Sigmoid colon (tissue), 7 donors: Measurements from ENCODE around the gene ZG16. TPM values are rescaled to one million over a fixed set of nuclear protein-coding genes. Genes with fewer than 3 reads are reported as not detected.

ENCODE experiments used
- DNase-seq: peaks from one replicate; pipeline ENCODE4 v3.0.0-alpha.2; 2019
- H3K27ac ChIP-seq, 4 donors: fragments of 200-600 bp; sonication (generic); one replicate each; pipeline ENCODE4 v1.5.1; 2016 to 2019; ENCODE audit warnings: mild to moderate bottlenecking in 1 of 4
- H3K27me3 ChIP-seq, 3 donors: fragments of 200-600 bp; sonication (generic); one replicate each; pipeline ENCODE4 v1.5.1; 2019; ENCODE audit warnings: mild to moderate bottlenecking in 1 of 3
- H3K36me3 ChIP-seq, 4 donors: fragments of 200-600 bp; sonication (generic); one replicate each; pipeline ENCODE4 v1.5.1; 2016 to 2019
- H3K4me1 ChIP-seq, 4 donors: fragments of 200-600 bp; sonication (generic); one replicate each; pipeline ENCODE4 v1.5.1; 2017 to 2019
- H3K4me3 ChIP-seq, 4 donors: fragments of 200-600 bp; sonication (generic); one replicate each; pipeline ENCODE4 v1.5.1; 2017 to 2019; ENCODE audit warnings: mild to moderate bottlenecking in 2 of 4, moderate library complexity in 1 of 4
- H3K9me3 ChIP-seq, 4 donors: fragments of 200-600 bp in 3 of 4; sonication (generic) in 3 of 4; one replicate each; pipeline versions ENCODE4 v1.5.1 to v1.6.1; 2013 to 2019
- EP300 ChIP-seq, 4 donors: sonication (generic); formaldehyde crosslinking; IDR thresholded peaks; one replicate each; pipeline ENCODE4 v1.6.1; 2017; ENCODE audit warnings: antibody characterized with exemption in 4 of 4
- POLR2A ChIP-seq, 2 donors: fragments of 450-650 bp; IDR thresholded peaks; one replicate each; pipeline ENCODE4 v1.6.1; 2016; ENCODE audit warnings: antibody characterized with exemption in 2 of 2, mild to moderate bottlenecking in 2 of 2, moderate library complexity in 2 of 2
- POLR2AphosphoS5 ChIP-seq, 4 donors: sonication (generic); formaldehyde crosslinking; IDR thresholded peaks; one replicate each; pipeline ENCODE4 v1.6.1; 2017; ENCODE audit warnings: antibody characterized with exemption in 4 of 4
- WGBS, 2 donors: extraction: QIAGEN DNeasy Blood & Tissue Kit; methylation state at CpG; one replicate each; pipeline ENCODE4 v1.1.7; 2013; 5-methylcytosine and 5-hydroxymethylcytosine counted together
- intact Hi-C: fragments of 100-400 bp; cut with DNase I; formaldehyde crosslinking; loops from one replicate; pipeline ENCODE4 v1.15.1; 2023
- polyA plus RNA-seq, 3 donors: library from polyadenylated mRNA; stranded (reverse); fragments of 200-250 nt; gene quantifications; one replicate each; pipeline ENCODE4 v1.2.3, GENCODE V29; 2013
- total RNA-seq, 4 donors: library from RNA; depleted of rRNA; stranded (reverse); fragments of >200 nt; gene quantifications; one replicate each; pipeline ENCODE4 v1.1.0, GENCODE V29; 2016
- TF ChIP-seq, protein P1 (sequence below), 4 experiments: fragments of 450-650 bp in 3 of 4; fragments of 200-600 bp in 1 of 4; IDR thresholded peaks; one replicate each; pipeline ENCODE4 v1.5.1; 2016 to 2019; ENCODE audit warnings: antibody characterized with exemption in 4 of 4, mild to moderate bottlenecking in 3 of 4, moderate library complexity in 2 of 4
- donor health status: healthy with polysubstance abuse.
- donor health status: Bipolar disorder and iron deficiency.
- donor health status: healthy.

ZG16 gene
- total and polyA plus RNA-seq, 7 donors = 1.4 to 1,249 (median 503) TPM; not detected in 3

DNA sequence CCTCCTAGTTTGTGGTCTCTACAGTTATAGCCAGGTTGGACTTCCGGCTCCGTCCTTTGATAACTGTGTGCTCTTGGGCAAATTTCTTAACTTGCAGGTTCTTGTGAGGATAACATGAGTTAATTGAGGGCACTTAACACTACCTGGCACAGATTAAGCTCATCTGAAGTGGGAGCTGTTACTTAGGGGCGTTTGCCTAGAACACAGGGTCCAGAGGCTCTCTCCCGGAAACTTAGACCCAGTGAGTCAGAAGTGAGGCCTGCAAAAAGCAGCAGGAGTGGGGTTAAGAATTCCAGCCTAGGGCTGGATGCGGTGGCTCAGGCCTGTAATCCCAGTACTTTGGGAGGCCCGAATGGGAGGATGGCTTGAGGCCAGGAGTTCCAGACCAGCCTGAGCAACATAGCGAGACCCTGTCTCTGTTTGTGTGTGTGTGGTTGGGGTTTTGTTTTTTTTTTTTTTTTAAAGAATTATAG is 43.6 kb downstream of the ZG16 start:
- 4 to 39% methylated on average over 7 of the region's 7 CpGs for WGBS, 2 donors
- H3K27me3 ChIP-seq = no peaks in the 10 kb centered on the region
- TF ChIP-seq, protein P1, sequence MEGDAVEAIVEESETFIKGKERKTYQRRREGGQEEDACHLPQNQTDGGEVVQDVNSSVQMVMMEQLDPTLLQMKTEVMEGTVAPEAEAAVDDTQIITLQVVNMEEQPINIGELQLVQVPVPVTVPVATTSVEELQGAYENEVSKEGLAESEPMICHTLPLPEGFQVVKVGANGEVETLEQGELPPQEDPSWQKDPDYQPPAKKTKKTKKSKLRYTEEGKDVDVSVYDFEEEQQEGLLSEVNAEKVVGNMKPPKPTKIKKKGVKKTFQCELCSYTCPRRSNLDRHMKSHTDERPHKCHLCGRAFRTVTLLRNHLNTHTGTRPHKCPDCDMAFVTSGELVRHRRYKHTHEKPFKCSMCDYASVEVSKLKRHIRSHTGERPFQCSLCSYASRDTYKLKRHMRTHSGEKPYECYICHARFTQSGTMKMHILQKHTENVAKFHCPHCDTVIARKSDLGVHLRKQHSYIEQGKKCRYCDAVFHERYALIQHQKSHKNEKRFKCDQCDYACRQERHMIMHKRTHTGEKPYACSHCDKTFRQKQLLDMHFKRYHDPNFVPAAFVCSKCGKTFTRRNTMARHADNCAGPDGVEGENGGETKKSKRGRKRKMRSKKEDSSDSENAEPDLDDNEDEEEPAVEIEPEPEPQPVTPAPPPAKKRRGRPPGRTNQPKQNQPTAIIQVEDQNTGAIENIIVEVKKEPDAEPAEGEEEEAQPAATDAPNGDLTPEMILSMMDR (IDR thresholded peaks at IDR 0.05) = no peak
- peak in 2 of 4 donors; percentile 3 to 28 for TF ChIP-seq POLR2AphosphoS5 (IDR thresholded peaks at IDR 0.05)
- H3K36me3 ChIP-seq = peaks cover 0 to 16% (median 4%) of the 10 kb centered on the region in 4 donors
- H3K27ac ChIP-seq = peak overlapping the region; percentile 78 to 90 (median 84)
- DNase-seq = no peak
- intact Hi-C loops = loop anchor here (2.0 kb wide), 1 partner anchor 27 kb away; no protein-coding TSS in a partner anchor
- H3K9me3 ChIP-seq = no peaks in the 10 kb centered on the region
- peak overlapping the region; percentile 51 to 65 (median 56) for H3K4me3 ChIP-seq
- peaks cover 0 to 84% (median 80%) of the 10 kb centered on the region in 4 donors for H3K4me1 ChIP-seq

DNA sequence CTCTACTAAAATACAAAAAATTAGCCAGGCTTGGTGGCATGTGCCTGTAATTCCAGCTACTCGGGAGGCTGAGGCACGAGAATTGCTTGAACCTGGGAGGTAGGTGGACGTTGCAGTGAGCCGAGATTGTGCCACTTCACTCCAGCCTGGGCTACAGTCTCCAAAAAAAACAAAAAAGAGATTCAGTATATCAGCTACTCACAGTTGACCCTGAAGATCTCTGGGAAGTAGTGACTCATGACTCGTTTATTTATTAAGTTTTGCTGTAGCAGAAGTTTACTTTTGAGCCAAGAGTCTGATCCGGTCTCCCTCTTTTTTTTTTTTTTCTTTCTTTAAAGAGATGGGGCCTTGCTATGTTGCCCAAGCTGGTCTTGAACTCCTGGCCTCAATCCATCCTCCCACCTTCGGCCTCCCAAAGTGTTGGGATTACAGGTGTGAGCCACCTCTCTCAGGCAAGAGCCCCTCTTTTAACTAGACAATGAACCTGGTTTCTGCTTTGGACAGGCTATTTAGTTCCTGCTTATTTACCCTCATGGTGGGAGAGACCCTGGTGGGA is 46.6 kb downstream of the ZG16 start:
- TF ChIP-seq POLR2AphosphoS5 (IDR thresholded peaks at IDR 0.05) (peak in 1 of 4 donors; percentile 26), EP300 (IDR thresholded peaks at IDR 0.05) (no peak), POLR2A (IDR thresholded peaks at IDR 0.05) (no peak)
- TF ChIP-seq, protein P1 (IDR thresholded peaks at IDR 0.05) = no peak
- Histone ChIP-seq H3K4me1 (peaks cover 0 to 78% (median 67%) of the 10 kb centered on the region in 4 donors), H3K27me3 (no peaks in the 10 kb centered on the region), H3K36me3 (peaks cover 0 to under 1% (median under 1%) of the 10 kb centered on the region in 4 donors), H3K27ac (peak overlapping the region; percentile 66 to 78 (median 70)), H3K9me3 (no peaks in the 10 kb centered on the region), H3K4me3 (no peak overlapping the region)
- WGBS, 2 donors = 16 to 59% methylated on average over 7 of the region's 7 CpGs
- intact Hi-C loops = no loop called here
- no peak for DNase-seq

DNA sequence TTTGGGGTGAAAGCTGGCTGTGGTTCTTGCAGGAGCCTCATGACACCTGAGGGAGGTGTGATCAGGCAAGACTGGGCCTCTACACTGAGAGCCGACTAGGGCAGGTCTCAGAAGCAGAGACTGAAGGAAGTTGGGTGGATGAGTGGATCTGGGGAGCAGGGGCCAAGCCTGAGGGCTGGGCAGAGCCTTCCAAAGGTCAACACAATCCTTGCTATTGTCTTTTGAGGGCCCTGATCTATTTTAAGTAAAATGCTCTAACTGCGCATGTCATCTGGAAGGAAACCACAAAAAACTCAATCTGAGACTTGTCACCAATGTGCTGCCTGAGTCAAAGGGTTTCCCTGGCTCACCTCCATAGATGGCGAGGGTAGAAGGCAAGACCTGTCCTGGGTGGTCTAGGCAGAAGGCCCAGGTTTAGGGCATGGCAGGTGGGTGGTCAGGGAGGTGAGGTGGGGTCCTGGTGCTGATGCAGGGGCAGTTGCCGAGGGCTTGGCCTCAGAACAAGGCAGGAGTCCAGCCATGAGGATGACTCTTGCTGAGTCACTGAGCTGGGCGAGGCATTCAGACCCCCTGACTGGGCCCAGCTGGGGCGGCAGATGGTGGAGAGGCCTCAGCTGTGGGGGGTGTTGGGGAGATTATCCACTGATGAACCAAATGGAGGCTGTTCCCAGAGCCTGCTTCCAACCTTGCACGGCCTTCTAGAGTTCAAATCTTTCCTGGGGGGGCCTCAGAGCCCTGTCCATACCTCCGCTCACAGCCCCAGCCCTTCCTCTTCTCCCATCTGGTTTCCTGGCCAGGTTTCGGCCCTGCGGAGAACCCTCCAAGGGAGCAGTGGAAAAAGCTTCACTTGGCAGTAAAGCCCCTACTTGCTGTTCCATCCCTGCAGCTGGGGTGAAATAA is 47.3 kb downstream of the ZG16 start:
- DNase-seq = peak; percentile 90
- H3K27me3 ChIP-seq = no peaks in the 10 kb centered on the region
- H3K9me3 ChIP-seq = no peaks in the 10 kb centered on the region
- 56 to 58% methylated on average over 10 of the region's 10 CpGs for WGBS, 2 donors
- peak overlapping the region; percentile 66 to 78 (median 70) for H3K27ac ChIP-seq
- TF ChIP-seq EP300 (IDR thresholded peaks at IDR 0.05) = no peak
- peak in 3 of 4 donors; percentile 20 to 50 (median 25) for TF ChIP-seq POLR2AphosphoS5 (IDR thresholded peaks at IDR 0.05)
- TF ChIP-seq POLR2A (IDR thresholded peaks at IDR 0.05) = no peak
- TF ChIP-seq, protein P1 (IDR thresholded peaks at IDR 0.05) = no peak
- H3K36me3 ChIP-seq = peaks cover 0 to 5% (median 2%) of the 10 kb centered on the region in 4 donors
- peaks cover 0 to 78% (median 62%) of the 10 kb centered on the region in 4 donors for H3K4me1 ChIP-seq
- intact Hi-C loops = no loop called here
- no peak overlapping the region for H3K4me3 ChIP-seq

DNA sequence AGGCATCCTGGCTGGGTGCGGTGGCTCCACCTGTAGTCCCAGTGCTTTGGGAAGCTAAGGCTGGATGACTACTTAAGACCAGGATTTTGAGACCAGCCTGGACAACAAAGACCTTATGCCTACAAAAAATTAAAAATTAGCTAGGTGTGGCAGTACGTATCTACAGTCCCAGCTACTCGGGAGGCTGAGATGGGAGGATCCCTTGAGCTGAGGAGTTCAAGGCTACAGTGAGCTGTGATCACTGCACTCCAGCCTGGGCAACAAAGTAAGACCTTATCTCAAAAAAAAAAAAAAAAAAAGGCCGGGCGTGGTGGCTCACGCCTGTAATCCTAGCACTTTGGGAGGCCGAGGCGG is 48.3 kb downstream of the ZG16 start:
- H3K4me3 ChIP-seq = no peak overlapping the region
- H3K36me3 ChIP-seq = peaks cover 1 to 14% (median 11%) of the 10 kb centered on the region in 4 donors
- peak overlapping the region; percentile 66 to 78 (median 70) for H3K27ac ChIP-seq
- H3K27me3 ChIP-seq = no peaks in the 10 kb centered on the region
- no peak for TF ChIP-seq POLR2AphosphoS5 (IDR thresholded peaks at IDR 0.05)
- TF ChIP-seq EP300 (IDR thresholded peaks at IDR 0.05) = no peak
- no peak for TF ChIP-seq POLR2A (IDR thresholded peaks at IDR 0.05)
- TF ChIP-seq, protein P1 (IDR thresholded peaks at IDR 0.05) = no peak
- H3K9me3 ChIP-seq = no peaks in the 10 kb centered on the region
- no peak for DNase-seq
- intact Hi-C loops = no loop called here
- WGBS, 2 donors = 28 to 80% methylated on average over 8 of the region's 8 CpGs
- peaks cover 0 to 71% (median 54%) of the 10 kb centered on the region in 4 donors for H3K4me1 ChIP-seq
